CD8-positive, alpha-beta memory T cell (primary cell): ENCODE measurements around the gene TBC1D5. TPM values are rescaled to one million over a fixed set of nuclear protein-coding genes. Genes with fewer than 3 reads are reported as not detected.

ENCODE experiments used
- CTCF ChIA-PET: fragments of 350-600 bp; sonication (Branson Sonifier 250); formaldehyde crosslinking; loops from one replicate; lab custom pipeline; 2021; ENCODE audit warnings: antibody characterized with exemption; lab: Charles Lee
- POLR2A ChIA-PET: fragments of 350-600 bp; sonication (Branson Sonifier 250); formaldehyde crosslinking; loops from one replicate; lab custom pipeline; 2021; ENCODE audit warnings: antibody characterized with exemption; lab: Charles Lee
- DNase-seq, 5 donors: peaks; one replicate each; pipeline versions ENCODE4 v3.0.0 to v3.0.0-alpha.2; 2020 to 2022; ENCODE audit warnings: mixed read lengths in 1 of 5
- H3K27ac ChIP-seq: one replicate; pipeline ENCODE4 v1.7.0; 2013; ENCODE audit warnings: low read depth, mild to moderate bottlenecking, low read length, moderate library complexity
- H3K27me3 ChIP-seq: 2 replicates; pipeline ENCODE4 v1.7.0; 2013; ENCODE audit warnings: low read length, mild to moderate bottlenecking; ENCODE audit not compliant: insufficient read depth, poor library complexity, severe bottlenecking
- H3K36me3 ChIP-seq: 2 replicates; pipeline ENCODE4 v1.7.0; 2013; ENCODE audit warnings: mild to moderate bottlenecking, low read length, moderate library complexity; ENCODE audit not compliant: insufficient read depth
- H3K4me1 ChIP-seq: 2 replicates; pipeline ENCODE4 v1.7.0; 2013; ENCODE audit warnings: mild to moderate bottlenecking, low read length, moderate library complexity; ENCODE audit not compliant: insufficient read depth
- H3K4me3 ChIP-seq: 2 replicates; pipeline ENCODE4 v1.7.0; 2013; ENCODE audit warnings: mild to moderate bottlenecking, low read length
- H3K9me3 ChIP-seq: 2 replicates; pipeline ENCODE4 v1.7.0; 2013; ENCODE audit warnings: mild to moderate bottlenecking, low read length
- H3K27ac Mint-ChIP-seq, 8 donors: one replicate each; pipeline ENCODE4 v1.8.0; 2020 to 2021; ENCODE audit warnings: mixed read lengths in 8 of 8, mild to moderate bottlenecking in 6 of 8, inconsistent platforms in 3 of 8, moderate library complexity in 3 of 8
- H3K27me3 Mint-ChIP-seq, 2 donors: one replicate each; pipeline ENCODE4 v1.8.0; 2020 to 2021; ENCODE audit warnings: mixed read lengths in 2 of 2, mild to moderate bottlenecking in 1 of 2, moderate library complexity in 1 of 2
- H3K36me3 Mint-ChIP-seq, 3 donors: one replicate each; pipeline ENCODE4 v1.8.0; 2020 to 2021; ENCODE audit warnings: mixed read lengths in 3 of 3, inconsistent platforms in 1 of 3, mild to moderate bottlenecking in 1 of 3
- H3K4me1 Mint-ChIP-seq, 3 donors: one replicate each; pipeline ENCODE4 v1.8.0; 2020 to 2021; ENCODE audit warnings: mixed read lengths in 3 of 3, inconsistent platforms in 1 of 3, mild to moderate bottlenecking in 1 of 3
- H3K4me3 Mint-ChIP-seq, 7 donors: one replicate each; pipeline ENCODE4 v1.8.0; 2020 to 2021; ENCODE audit warnings: mixed read lengths in 7 of 7, mild to moderate bottlenecking in 6 of 7, moderate library complexity in 4 of 7, inconsistent platforms in 2 of 7
- H3K9me3 Mint-ChIP-seq, 5 donors: one replicate each; pipeline ENCODE4 v1.8.0; 2020 to 2022; ENCODE audit warnings: mixed read lengths in 5 of 5, mild to moderate bottlenecking in 3 of 5, moderate library complexity in 2 of 5, inconsistent platforms in 1 of 5
- polyA plus RNA-seq: library from polyadenylated mRNA; unstranded; fragments of 300-500 nt; fragmentation: Illumina TruSeq; gene quantifications from one replicate; pipeline ENCODE4 v1.2.3, GENCODE V29; 2021
- total RNA-seq, 2 experiments: library from RNA; stranded (reverse); gene quantifications; one replicate each; pipeline ENCODE4 v1.2.3, GENCODE V29; 2021

Gene TBC1D5
- total and polyA plus RNA-seq, 3 experiments from 2014 or later = 35.8 to 45.1 (median 40.0) TPM

- Histone ChIP-seq H3K36me3 (no peaks in the 10 kb centered on the region), H3K27me3 (no peaks in the 10 kb centered on the region), H3K9me3 (no peaks in the 10 kb centered on the region), H3K4me3 (no peak overlapping the region), H3K4me1 (no peaks in the 10 kb centered on the region), H3K27ac (no peak overlapping the region)
- no peak overlapping the region for H3K4me3 Mint-ChIP-seq
- ChIA-PET CTCF (no interaction called here), POLR2A (no interaction called here)
- no peaks in the 10 kb centered on the region for H3K4me1 Mint-ChIP-seq
- H3K36me3 Mint-ChIP-seq = peaks cover 8 to 44% (median 13%) of the 10 kb centered on the region in 3 donors
- no peak overlapping the region for H3K27ac Mint-ChIP-seq
- no peaks in the 10 kb centered on the region for H3K9me3 Mint-ChIP-seq
- H3K27me3 Mint-ChIP-seq = no peaks in the 10 kb centered on the region
- no peak for DNase-seq
Measured at GRCh38 chr3:17372362-17373210, 369.8 kb downstream of the TBC1D5 start.

GRCh38 chr3:17369973-17370372 lies 372.5 kb downstream of the TBC1D5 start:
- H3K27ac Mint-ChIP-seq = no peak overlapping the region
- POLR2A ChIA-PET = no interaction called here

GRCh38 chr3:17367171-17367570 lies 375.3 kb downstream of the TBC1D5 start:
- H3K4me1 ChIP-seq = no peaks in the 10 kb centered on the region
- H3K27me3 ChIP-seq = no peaks in the 10 kb centered on the region
- Mint-ChIP-seq H3K4me1 (no peaks in the 10 kb centered on the region), H3K36me3 (peaks cover 6 to 31% (median 13%) of the 10 kb centered on the region in 3 donors), H3K9me3 (no peaks in the 10 kb centered on the region), H3K27me3 (no peaks in the 10 kb centered on the region), H3K27ac (no peak overlapping the region), H3K4me3 (no peak overlapping the region)
- H3K4me3 ChIP-seq = no peak overlapping the region
- CTCF ChIA-PET = no interaction called here
- no peak overlapping the region for H3K27ac ChIP-seq
- no peak for DNase-seq
- H3K36me3 ChIP-seq = no peaks in the 10 kb centered on the region
- POLR2A ChIA-PET = no interaction called here
- H3K9me3 ChIP-seq = no peaks in the 10 kb centered on the region

More at GRCh38 chr3:17369973-17370372, 372.5 kb downstream of the TBC1D5 start:
- Histone ChIP-seq H3K4me3 (no peak overlapping the region), H3K36me3 (no peaks in the 10 kb centered on the region), H3K9me3 (no peaks in the 10 kb centered on the region), H3K4me1 (no peaks in the 10 kb centered on the region), H3K27ac (no peak overlapping the region), H3K27me3 (no peaks in the 10 kb centered on the region)
- peaks cover 5 to 37% (median 8%) of the 10 kb centered on the region in 3 donors for H3K36me3 Mint-ChIP-seq
- DNase-seq = no peak
- CTCF ChIA-PET = no interaction called here
- no peaks in the 10 kb centered on the region for H3K9me3 Mint-ChIP-seq
- H3K4me1 Mint-ChIP-seq = no peaks in the 10 kb centered on the region
- H3K4me3 Mint-ChIP-seq = no peak overlapping the region
- no peaks in the 10 kb centered on the region for H3K27me3 Mint-ChIP-seq

GRCh38 chr3:17360991-17361390 lies 381.4 kb downstream of the TBC1D5 start:
- Mint-ChIP-seq H3K4me3 (no peak overlapping the region), H3K4me1 (peaks cover 0 to 3% (median 0%) of the 10 kb centered on the region in 3 donors), H3K27ac (no peak overlapping the region), H3K36me3 (peaks cover 5 to 11% (median 10%) of the 10 kb centered on the region in 3 donors), H3K9me3 (no peaks in the 10 kb centered on the region), H3K27me3 (no peaks in the 10 kb centered on the region)
- CTCF ChIA-PET = no interaction called here
- no peaks in the 10 kb centered on the region for H3K9me3 ChIP-seq
- no peaks in the 10 kb centered on the region for H3K4me1 ChIP-seq
- H3K27ac ChIP-seq = no peak overlapping the region
- POLR2A ChIA-PET = no interaction called here
- no peaks in the 10 kb centered on the region for H3K27me3 ChIP-seq
- H3K4me3 ChIP-seq = no peak overlapping the region
- H3K36me3 ChIP-seq = no peaks in the 10 kb centered on the region
- DNase-seq = no peak

GRCh38 chr3:17359911-17360310 lies 382.5 kb downstream of the TBC1D5 start:
- H3K36me3 Mint-ChIP-seq = peaks cover 5 to 11% (median 11%) of the 10 kb centered on the region in 3 donors
- H3K9me3 Mint-ChIP-seq = no peaks in the 10 kb centered on the region
- H3K27ac Mint-ChIP-seq = no peak overlapping the region
- no peak for DNase-seq
- ChIA-PET CTCF (no interaction called here), POLR2A (no interaction called here)
- Histone ChIP-seq H3K4me1 (no peaks in the 10 kb centered on the region), H3K9me3 (no peaks in the 10 kb centered on the region), H3K27ac (no peak overlapping the region), H3K4me3 (no peak overlapping the region), H3K27me3 (no peaks in the 10 kb centered on the region), H3K36me3 (no peaks in the 10 kb centered on the region)
- peaks cover 0 to 3% (median 0%) of the 10 kb centered on the region in 3 donors for H3K4me1 Mint-ChIP-seq
- no peak overlapping the region for H3K4me3 Mint-ChIP-seq
- no peaks in the 10 kb centered on the region for H3K27me3 Mint-ChIP-seq

GRCh38 chr3:17357035-17357710 lies 385.3 kb downstream of the TBC1D5 start:
- no peak overlapping the region for H3K4me3 ChIP-seq
- Mint-ChIP-seq H3K4me3 (no peak overlapping the region), H3K27me3 (no peaks in the 10 kb centered on the region), H3K27ac (no peak overlapping the region), H3K9me3 (no peaks in the 10 kb centered on the region), H3K4me1 (peaks cover 0 to 3% (median 0%) of the 10 kb centered on the region in 3 donors), H3K36me3 (peaks cover 3 to 8% (median 6%) of the 10 kb centered on the region in 3 donors)
- H3K9me3 ChIP-seq = no peaks in the 10 kb centered on the region
- ChIA-PET POLR2A (no interaction called here), CTCF (no interaction called here)
- H3K27ac ChIP-seq = no peak overlapping the region
- no peak for DNase-seq
- no peaks in the 10 kb centered on the region for H3K4me1 ChIP-seq
- no peaks in the 10 kb centered on the region for H3K27me3 ChIP-seq
- no peaks in the 10 kb centered on the region for H3K36me3 ChIP-seq

- H3K27me3 ChIP-seq = no peaks in the 10 kb centered on the region
- no peak overlapping the region for H3K4me3 Mint-ChIP-seq
- POLR2A ChIA-PET = no interaction called here
- no peak overlapping the region for H3K27ac ChIP-seq
- H3K4me3 ChIP-seq = no peak overlapping the region
- H3K9me3 Mint-ChIP-seq = peaks cover 0 to 4% (median 0%) of the 10 kb centered on the region in 5 donors
- no peaks in the 10 kb centered on the region for H3K4me1 ChIP-seq
- H3K27ac Mint-ChIP-seq = no peak overlapping the region
- CTCF ChIA-PET = no interaction called here
- H3K4me1 Mint-ChIP-seq = peaks cover 0 to 3% (median 0%) of the 10 kb centered on the region in 3 donors
- DNase-seq = no peak
- peaks cover 7 to 11% (median 11%) of the 10 kb centered on the region in 3 donors for H3K36me3 Mint-ChIP-seq
- H3K27me3 Mint-ChIP-seq = no peaks in the 10 kb centered on the region
- no peaks in the 10 kb centered on the region for H3K36me3 ChIP-seq
- no peaks in the 10 kb centered on the region for H3K9me3 ChIP-seq
Measured at GRCh38 chr3:17356585-17356984, 385.8 kb downstream of the TBC1D5 start.

- H3K9me3 ChIP-seq = no peaks in the 10 kb centered on the region
- no peaks in the 10 kb centered on the region for H3K4me1 ChIP-seq
- ChIA-PET POLR2A (no interaction called here), CTCF (no interaction called here)
- Mint-ChIP-seq H3K27ac (no peak overlapping the region), H3K9me3 (peaks cover 0 to 4% (median 0%) of the 10 kb centered on the region in 5 donors), H3K36me3 (peaks cover 7 to 13% (median 11%) of the 10 kb centered on the region in 3 donors), H3K4me3 (no peak overlapping the region), H3K27me3 (no peaks in the 10 kb centered on the region), H3K4me1 (peaks cover 0 to 3% (median 0%) of the 10 kb centered on the region in 3 donors)
- no peak for DNase-seq
- no peak overlapping the region for H3K27ac ChIP-seq
- H3K4me3 ChIP-seq = no peak overlapping the region
- no peaks in the 10 kb centered on the region for H3K36me3 ChIP-seq
- H3K27me3 ChIP-seq = no peaks in the 10 kb centered on the region
Measured at GRCh38 chr3:17355591-17355990, 386.8 kb downstream of the TBC1D5 start.
